ELF-1 (cell line): ENCODE measurements around the gene CEACAM21.
A peak's percentile ranks its signal among the peaks of the same experiment; 100 is the strongest.

Experiments
- DNase-seq: peaks from one replicate; pipeline ENCODE4 v3.0.0-alpha.2; 2016; ENCODE audit warnings: low read depth, low spot score

The CEACAM21 gene

DNA sequence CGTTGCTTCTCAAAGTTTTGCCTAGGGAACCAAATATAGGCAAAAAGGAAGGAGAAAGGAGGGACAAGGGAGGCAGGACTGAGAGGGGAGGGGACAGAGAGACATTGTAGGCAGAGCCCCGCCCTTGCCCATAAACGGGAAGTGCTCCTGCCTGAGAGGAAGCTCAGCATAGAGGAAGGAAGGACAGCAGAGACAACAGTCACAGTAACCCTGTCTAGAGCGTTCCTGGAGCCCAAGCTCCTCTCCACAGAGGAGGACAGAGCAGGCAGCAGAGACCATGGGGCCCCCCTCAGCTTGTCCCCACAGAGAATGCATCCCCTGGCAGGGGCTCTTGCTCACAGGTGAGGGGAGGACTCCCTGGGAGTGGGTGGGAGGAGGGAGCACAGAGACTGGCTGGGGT is at the start of gene CEACAM21:
Gene CEACAM21 (plus strand): TSS at position 169 of the 400 bp plus-strand sequence. CDS start 109 bp downstream, at position 278.
- DNase-seq, result no peak

- DNase-seq, result no peak
These were observed 48.9 kb upstream of the CEACAM21 start for GRCh38 chr19:41527089-41527488.

GRCh38 chr19:41528106-41528505 is 47.9 kb upstream of the CEACAM21 start:
- no peak for DNase-seq

GRCh38 chr19:41529484-41530183 is 46.3 kb upstream of the CEACAM21 start:
- DNase-seq, result no peak

- no peak for DNase-seq
These were observed 45.8 kb upstream of the CEACAM21 start for GRCh38 chr19:41530184-41530534.

DNA sequence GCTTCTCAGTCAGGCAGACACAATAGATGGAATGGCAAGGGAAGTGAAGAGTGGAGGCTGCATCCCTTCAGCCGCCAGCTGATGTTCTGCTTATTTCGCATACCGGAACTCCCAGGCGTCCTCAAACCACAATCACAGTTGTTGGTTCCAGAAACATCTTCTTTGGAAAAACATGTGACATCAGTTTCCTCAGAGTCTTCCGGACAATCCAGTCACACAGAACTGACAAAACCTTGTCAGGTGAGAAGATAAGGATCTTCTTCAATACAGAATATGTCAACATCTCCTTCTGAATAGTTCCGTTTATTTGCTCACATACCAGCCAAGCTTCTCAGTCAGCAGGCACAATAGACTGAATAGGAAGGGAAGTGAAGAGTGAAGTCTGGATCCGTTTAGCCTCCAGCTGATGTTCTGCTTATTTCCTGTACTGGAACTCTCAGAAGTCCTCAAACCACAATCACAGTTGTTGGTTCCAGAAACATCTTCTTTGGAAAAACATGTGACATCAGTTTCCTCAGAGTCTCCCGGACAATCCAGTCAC is 45.1 kb upstream of the CEACAM21 start:
- DNase-seq, result no peak

GRCh38 chr19:41531438-41532311 is 44.3 kb upstream of the CEACAM21 start:
- DNase-seq, result no peak

DNA sequence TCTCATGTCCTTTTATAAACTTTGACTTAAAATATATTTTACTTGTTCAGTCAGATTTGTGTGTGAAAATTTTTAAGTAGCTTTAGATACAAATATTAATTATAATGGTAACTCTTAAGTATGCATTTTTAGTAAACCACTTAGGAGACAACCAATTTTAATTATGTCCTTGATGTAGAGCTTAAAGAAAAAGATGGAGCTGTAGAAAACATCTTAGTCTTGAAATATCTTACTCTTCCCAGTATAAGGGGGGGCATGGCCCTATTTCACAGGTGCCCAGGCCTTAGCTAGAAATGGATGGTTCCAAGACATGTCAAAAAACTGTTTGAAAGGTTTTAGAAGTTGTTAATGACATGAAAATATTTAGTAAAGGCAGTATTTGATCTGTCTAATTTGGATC is 43.4 kb upstream of the CEACAM21 start:
- no peak for DNase-seq

GRCh38 chr19:41533671-41534215 is 42.2 kb upstream of the CEACAM21 start:
- DNase-seq, result no peak

GRCh38 chr19:41535029-41535622 is 40.8 kb upstream of the CEACAM21 start:
- DNase-seq, result no peak

DNA sequence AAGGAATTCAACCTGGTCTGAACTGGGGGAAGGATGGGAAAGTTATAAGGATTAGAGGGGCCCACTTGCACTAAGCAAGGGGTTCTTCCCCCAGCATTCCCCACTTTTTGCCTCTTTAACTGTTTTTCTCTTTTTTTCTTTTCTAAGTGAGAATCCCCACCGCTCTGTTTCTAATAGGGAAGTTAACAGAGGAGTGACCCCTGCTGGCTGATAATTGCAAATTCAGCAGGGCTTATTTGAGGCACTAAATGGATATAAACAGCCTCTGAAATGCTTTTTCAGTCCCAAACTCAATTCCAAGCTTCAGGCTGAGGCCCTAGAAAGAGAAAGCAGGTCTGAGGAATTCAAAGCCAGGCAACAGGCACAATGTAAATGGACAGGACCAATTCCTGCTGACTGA is 38.2 kb upstream of the CEACAM21 start:
- no peak for DNase-seq

DNA sequence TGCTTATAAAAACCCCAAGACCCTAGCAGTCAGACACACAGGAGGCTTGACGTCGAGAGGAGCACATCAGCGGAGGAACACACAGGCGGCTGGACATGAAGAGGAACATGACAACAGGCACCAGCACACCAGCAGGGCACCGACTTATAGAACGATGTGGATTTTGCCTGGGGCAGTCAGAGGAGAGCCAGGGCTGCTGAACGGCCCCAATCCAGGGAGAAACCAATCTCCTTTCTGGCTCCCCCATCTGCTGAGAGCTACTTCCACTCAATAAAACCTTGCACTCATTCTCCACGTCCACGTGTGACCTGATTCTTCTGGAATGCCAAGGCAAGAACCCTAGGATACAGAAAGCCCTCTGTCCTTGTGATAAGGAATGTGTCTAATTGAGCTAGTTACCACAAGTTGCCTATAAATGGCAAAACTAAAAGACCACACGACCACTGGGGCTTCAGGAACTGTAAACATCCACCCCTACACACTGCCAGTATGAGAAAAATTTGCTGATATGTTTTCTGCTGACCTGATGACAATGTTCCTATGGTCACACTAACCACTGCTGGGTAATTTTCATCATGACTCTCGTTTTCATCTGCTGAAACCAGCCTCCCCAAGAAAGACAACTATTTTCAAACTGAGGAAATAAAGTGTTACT is 35.8 kb upstream of the CEACAM21 start:
- DNase-seq, result peak; percentile 14

DNA sequence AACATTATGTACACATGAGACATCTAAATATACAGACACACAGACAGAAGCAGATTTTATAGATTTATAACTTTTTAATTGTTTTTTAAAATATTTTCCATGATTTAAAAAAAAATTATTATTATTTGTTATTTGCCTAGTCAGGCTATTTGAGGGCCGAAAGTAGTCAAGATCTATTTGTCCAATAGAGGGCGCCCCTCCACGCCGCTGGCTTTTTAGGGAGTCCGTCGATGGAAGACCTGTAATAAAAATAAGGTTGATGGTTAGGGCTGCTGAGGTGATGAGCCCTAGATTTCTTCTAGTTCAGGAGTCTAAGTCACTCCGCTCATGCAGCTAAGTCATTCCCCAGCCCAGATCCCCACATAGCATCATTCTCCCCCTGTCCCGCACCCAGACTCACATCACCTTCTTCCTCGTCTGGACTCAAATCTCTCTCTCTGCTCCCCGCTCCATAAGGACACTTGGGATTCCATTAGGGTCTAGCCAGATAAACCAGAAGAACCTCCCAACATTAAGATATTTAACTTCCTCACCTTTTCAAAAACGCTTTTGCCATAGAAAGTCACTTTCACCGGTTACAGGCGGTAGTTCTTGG is 33.9 kb upstream of the CEACAM21 start:
- peak; percentile 18 for DNase-seq

DNA sequence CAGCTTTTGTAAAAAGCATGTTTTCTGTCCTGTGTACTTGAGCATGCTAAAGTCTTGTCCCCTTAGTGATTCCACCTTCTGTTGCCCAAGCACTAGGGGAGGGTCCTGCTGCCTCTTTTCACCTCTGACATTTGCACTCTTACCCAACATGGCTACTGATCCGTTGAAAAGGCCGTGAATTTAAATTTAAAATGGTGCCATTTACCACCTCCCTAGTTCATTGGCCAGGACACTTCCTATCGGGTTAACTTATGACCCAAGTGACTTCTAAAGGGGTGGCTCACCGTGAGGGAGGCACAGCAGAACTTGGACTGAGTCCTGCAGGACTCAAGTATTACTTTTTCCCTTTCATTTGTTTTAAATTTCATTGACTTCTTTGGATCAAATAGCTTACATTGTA is 33.3 kb upstream of the CEACAM21 start:
- no peak for DNase-seq

DNA sequence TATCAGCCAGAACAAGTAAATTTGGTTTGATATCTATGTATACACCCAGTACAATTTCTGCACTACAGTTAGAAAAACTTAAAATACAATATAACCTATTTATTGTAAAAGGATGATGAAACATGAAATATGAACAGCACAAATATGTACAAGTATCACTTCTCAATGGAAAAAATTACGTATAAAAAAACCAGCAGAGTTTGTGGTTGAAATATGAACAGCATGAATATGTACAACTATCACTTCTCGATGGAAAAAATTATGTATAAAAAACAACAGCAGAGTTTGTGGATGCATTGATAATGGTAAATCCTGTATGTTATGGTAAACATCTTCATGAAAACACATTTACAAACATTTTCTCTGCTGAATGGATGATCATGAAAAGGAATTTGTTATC is 32.4 kb upstream of the CEACAM21 start:
- DNase-seq, result no peak

GRCh38 chr19:41545547-41545946 is 30.4 kb upstream of the CEACAM21 start:
- DNase-seq, result no peak

DNA sequence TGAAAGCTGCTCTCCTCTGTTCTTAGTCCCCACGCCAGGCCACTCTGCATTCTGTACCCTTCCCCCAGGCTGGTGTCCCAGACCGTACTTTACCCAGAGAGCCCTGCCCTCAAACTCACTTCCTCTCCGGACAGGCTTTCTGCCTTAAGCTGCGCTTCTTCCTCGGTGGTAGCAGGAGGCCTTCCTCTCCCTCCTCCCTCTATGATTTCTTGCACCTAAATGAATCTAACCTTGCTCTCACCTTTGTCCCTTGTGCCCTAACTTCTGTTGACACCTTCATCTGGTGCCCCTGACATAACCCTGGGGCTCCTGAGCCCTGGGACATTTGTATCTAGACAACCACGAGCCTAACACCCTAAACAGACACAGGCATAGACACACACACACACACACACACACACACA is 29.6 kb upstream of the CEACAM21 start:
- DNase-seq, result no peak

- DNase-seq, result no peak
These were observed 29.0 kb upstream of the CEACAM21 start for GRCh38 chr19:41546961-41547360.

DNA sequence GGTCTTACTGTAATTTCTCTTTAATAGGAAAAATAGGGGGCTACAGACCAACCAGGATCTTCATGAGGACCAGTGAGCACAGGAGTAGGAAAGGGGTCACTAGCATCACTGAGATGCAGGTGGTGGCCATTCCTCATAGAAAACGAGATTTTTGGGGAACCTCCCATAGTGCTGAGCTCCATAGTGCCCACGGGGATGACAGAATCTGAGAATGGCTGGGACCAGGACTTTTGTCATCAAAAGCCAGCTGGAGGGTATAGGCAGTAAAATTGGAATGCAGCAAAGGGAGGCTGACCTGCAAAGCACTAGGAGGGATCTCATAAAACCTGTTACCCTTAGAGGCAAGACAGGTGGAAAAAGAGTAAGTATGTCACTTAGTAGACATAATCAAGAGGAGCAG is 28.4 kb upstream of the CEACAM21 start:
- DNase-seq, result no peak

DNA sequence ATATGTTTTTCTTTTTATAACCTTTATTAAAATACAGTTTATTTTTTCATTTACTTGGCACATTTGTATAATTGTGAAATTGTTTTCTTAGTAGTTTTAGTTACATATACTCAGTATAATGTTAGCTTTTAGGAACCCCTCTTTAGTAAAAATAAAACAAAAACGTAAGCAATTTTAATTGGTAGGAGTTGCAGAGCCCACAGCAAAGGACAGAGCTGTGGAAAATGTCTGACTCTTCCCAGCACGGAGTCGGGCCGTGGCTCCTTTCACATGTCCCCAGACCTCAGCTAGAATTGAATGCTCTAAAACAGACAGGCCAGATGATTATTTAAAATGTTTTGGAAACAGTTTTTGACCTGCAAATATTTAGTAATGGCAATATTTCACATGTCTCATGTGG is 27.9 kb upstream of the CEACAM21 start:
- no peak for DNase-seq
